ENCODE results near the gene FMO5.
"Not testable (repeated sequence)": the region's sequence is repeated elsewhere in the genome, so short reads cannot be mapped to it uniquely, and the experiment has no call there.

FMO5 gene

GRCh38 chr1:147236448-147236847, 11.3 kb upstream of the FMO5 start:
- H3K4me3 ChIP-seq (ENCODE audit: low read depth, low read length, poor library complexity, severe bottlenecking): no peak overlapping the region
- no peaks in the 10 kb centered on the region for H3K36me3 ChIP-seq (ENCODE audit: insufficient read depth, low read length)
- H3K9me3 ChIP-seq (ENCODE audit: low read length): peaks cover 2% of the 10 kb centered on the region; the same call in 1 of the 2 replicates
- no peak overlapping the region for H2AFZ ChIP-seq (ENCODE audit: low read length)
- no peaks in the 10 kb centered on the region for H3F3A ChIP-seq (ENCODE audit: insufficient read depth, low read length)
- no peaks in the 10 kb centered on the region; the same call in 1 of the 2 replicates for H3K27me3 ChIP-seq (ENCODE audit: insufficient read depth, low read length)
- no peaks in the 10 kb centered on the region for H3K9me2 ChIP-seq (ENCODE audit: low read depth, low read length)
- TF ChIP-seq EZH2 (IDR thresholded peaks at IDR 0.05; ENCODE audit: borderline replicate concordance, low read length) (no peak), CTCF (IDR thresholded peaks at IDR 0.05; ENCODE audit: low read length) (no peak)
- H3K9ac ChIP-seq (ENCODE audit: low read length): no peak overlapping the region
- no peaks in the 10 kb centered on the region for H4K20me1 ChIP-seq (ENCODE audit: insufficient read depth, low read length)
- H3K4me2 ChIP-seq (ENCODE audit: low read length): no peak overlapping the region
- H3K4me1 ChIP-seq (ENCODE audit: insufficient read depth, low read length, severe bottlenecking): no peaks in the 10 kb centered on the region
- H3K79me2 ChIP-seq (ENCODE audit: insufficient read depth, low read length): no peaks in the 10 kb centered on the region
- H3K27ac ChIP-seq (ENCODE audit: low read depth, low read length, poor library complexity, severe bottlenecking): no peak overlapping the region

GRCh38 chr1:147235822-147236221, 10.7 kb upstream of the FMO5 start:
- Histone ChIP-seq H3F3A (ENCODE audit: insufficient read depth, low read length) (no peaks in the 10 kb centered on the region), H2AFZ (ENCODE audit: low read length) (no peak overlapping the region), H3K4me3 (ENCODE audit: low read depth, low read length, poor library complexity, severe bottlenecking) (no peak overlapping the region), H3K9ac (ENCODE audit: low read length) (no peak overlapping the region), H3K9me2 (ENCODE audit: low read depth, low read length) (no peaks in the 10 kb centered on the region), H3K36me3 (ENCODE audit: insufficient read depth, low read length) (no peaks in the 10 kb centered on the region), H3K4me1 (ENCODE audit: insufficient read depth, low read length, severe bottlenecking) (no peaks in the 10 kb centered on the region), H3K27ac (ENCODE audit: low read depth, low read length, poor library complexity, severe bottlenecking) (no peak overlapping the region), H3K79me2 (ENCODE audit: insufficient read depth, low read length) (no peaks in the 10 kb centered on the region), H4K20me1 (ENCODE audit: insufficient read depth, low read length) (no peaks in the 10 kb centered on the region), H3K27me3 (ENCODE audit: insufficient read depth, low read length) (no peaks in the 10 kb centered on the region; the same call in 1 of the 2 replicates), H3K4me2 (ENCODE audit: low read length) (no peak overlapping the region), H3K9me3 (ENCODE audit: low read length) (peaks cover 2% of the 10 kb centered on the region; the same call in 1 of the 2 replicates)
- no peak for TF ChIP-seq CTCF (IDR thresholded peaks at IDR 0.05; ENCODE audit: low read length)
- TF ChIP-seq EZH2 (IDR thresholded peaks at IDR 0.05; ENCODE audit: borderline replicate concordance, low read length): no peak

- not testable (repeated sequence) for H3K9me3 ChIP-seq (ENCODE audit: low read length); H3K27ac ChIP-seq (ENCODE audit: low read depth, low read length, poor library complexity, severe bottlenecking); H4K20me1 ChIP-seq (ENCODE audit: insufficient read depth, low read length); H3K4me1 ChIP-seq (ENCODE audit: insufficient read depth, low read length, severe bottlenecking); H3K4me3 ChIP-seq (ENCODE audit: low read depth, low read length, poor library complexity, severe bottlenecking); H2AFZ ChIP-seq (ENCODE audit: low read length); H3K9me2 ChIP-seq (ENCODE audit: low read depth, low read length); H3K4me2 ChIP-seq (ENCODE audit: low read length); H3K9ac ChIP-seq (ENCODE audit: low read length); H3K27me3 ChIP-seq (ENCODE audit: insufficient read depth, low read length); H3K36me3 ChIP-seq (ENCODE audit: insufficient read depth, low read length); H3K79me2 ChIP-seq (ENCODE audit: insufficient read depth, low read length); H3F3A ChIP-seq (ENCODE audit: insufficient read depth, low read length)
These were observed 8.8 kb upstream of the FMO5 start for GRCh38 chr1:147233903-147234302.

GRCh38 chr1:147231032-147231431, 5.9 kb upstream of the FMO5 start:
- H3K36me3 ChIP-seq (ENCODE audit: insufficient read depth, low read length); H3K9me2 ChIP-seq (ENCODE audit: low read depth, low read length); H4K20me1 ChIP-seq (ENCODE audit: insufficient read depth, low read length); H3K27me3 ChIP-seq (ENCODE audit: insufficient read depth, low read length); H3K4me1 ChIP-seq (ENCODE audit: insufficient read depth, low read length, severe bottlenecking); H3K79me2 ChIP-seq (ENCODE audit: insufficient read depth, low read length); H3F3A ChIP-seq (ENCODE audit: insufficient read depth, low read length); H2AFZ ChIP-seq (ENCODE audit: low read length); H3K9me3 ChIP-seq (ENCODE audit: low read length); H3K4me2 ChIP-seq (ENCODE audit: low read length); H3K9ac ChIP-seq (ENCODE audit: low read length); H3K27ac ChIP-seq (ENCODE audit: low read depth, low read length, poor library complexity, severe bottlenecking); H3K4me3 ChIP-seq (ENCODE audit: low read depth, low read length, poor library complexity, severe bottlenecking): not testable (repeated sequence)
